Thyroid gland (tissue), 4 donors: ENCODE measurements around the gene RASA3. TPM values are rescaled to one million over a fixed set of nuclear protein-coding genes. Genes with fewer than 3 reads are reported as not detected.

Source experiments
- DNase-seq, 2 donors: peaks; one replicate each; pipeline ENCODE4 v3.0.0-alpha.2; 2019
- H3K27ac ChIP-seq, 3 donors: fragments of 200-600 bp; sonication (generic); 1 replicate in 2 of 3; 2 replicates in 1 of 3; pipeline ENCODE4 v1.5.1; 2016 to 2019; ENCODE audit warnings: mild to moderate bottlenecking in 1 of 3, moderate library complexity in 1 of 3
- H3K27me3 ChIP-seq: fragments of 200-600 bp; sonication (generic); one replicate; pipeline ENCODE4 v1.5.1; 2019
- H3K36me3 ChIP-seq, 2 donors: fragments of 200-600 bp; sonication (generic); one replicate each; pipeline ENCODE4 v1.5.1; 2016 to 2019
- H3K4me1 ChIP-seq, 2 donors: fragments of 200-600 bp; sonication (generic); one replicate each; pipeline ENCODE4 v1.5.1; 2017 to 2019
- H3K4me3 ChIP-seq, 3 donors: fragments of 200-600 bp; sonication (generic); replicated peaks in 1 of 3; 1 replicate in 2 of 3; 2 replicates in 1 of 3; pipeline ENCODE4 v1.5.1; 2016; ENCODE audit warnings: mild to moderate bottlenecking in 1 of 3
- H3K9me3 ChIP-seq: fragments of 200-600 bp; sonication (generic); one replicate; pipeline ENCODE4 v1.5.1; 2017
- CTCF ChIP-seq, 6 experiments: fragments of 200-600 bp in 3 of 6; fragments of 450-650 bp in 3 of 6; sonication (generic) in 3 of 6; IDR thresholded peaks; one replicate each; pipeline ENCODE4 v1.5.1; 2016 to 2019; ENCODE audit warnings: antibody characterized with exemption in 6 of 6, mild to moderate bottlenecking in 2 of 6, inconsistent platforms in 1 of 6, moderate library complexity in 1 of 6
- POLR2A ChIP-seq, 2 donors: fragments of 450-650 bp; IDR thresholded peaks; one replicate each; pipeline ENCODE4 v1.6.1; 2017; ENCODE audit warnings: antibody characterized with exemption in 2 of 2, mild to moderate bottlenecking in 2 of 2, moderate library complexity in 1 of 2
- WGBS, 2 donors: methylation state at CpG; one replicate each; pipeline ENCODE4 v1.1.5; 2017; 5-methylcytosine and 5-hydroxymethylcytosine counted together
- intact Hi-C: fragments of 100-400 bp; cut with DNase I; formaldehyde crosslinking; loops from one replicate; pipeline ENCODE4 v1.15.1; 2023
- total RNA-seq, 4 donors: library from RNA; depleted of rRNA; stranded (reverse); fragments of >200 nt; gene quantifications; one replicate each; pipeline ENCODE4 v1.2.3, GENCODE V29; 2016

The RASA3 gene
- total RNA-seq, 4 donors from 2014 or later: 22.3 to 32.3 (median 25.5) TPM

GRCh38 chr13:114017966-114018365, 114.5 kb downstream of the RASA3 start:
- H3K27me3 ChIP-seq: no peaks in the 10 kb centered on the region
- peaks cover 4 to 15% of the 10 kb centered on the region in 2 donors for H3K4me1 ChIP-seq
- H3K27ac ChIP-seq: no peak overlapping the region
- WGBS, 2 donors: 90 to 97% methylated on average over 12 to 23 of the region's 23 CpGs
- peaks cover 0 to 16% of the 10 kb centered on the region in 2 donors for H3K36me3 ChIP-seq
- no peak overlapping the region for H3K4me3 ChIP-seq
- no peak for TF ChIP-seq CTCF (IDR thresholded peaks at IDR 0.05)
- TF ChIP-seq POLR2A (IDR thresholded peaks at IDR 0.05): no peak
- H3K9me3 ChIP-seq: no peaks in the 10 kb centered on the region
- DNase-seq: no peak
- intact Hi-C loops: no loop called here

GRCh38 chr13:114017028-114017630, 115.3 kb downstream of the RASA3 start:
- 92% methylated on average over 23 to 28 of the region's 29 CpGs for WGBS, 2 donors
- DNase-seq: no peak
- Histone ChIP-seq H3K36me3 (peaks cover 0 to 16% of the 10 kb centered on the region in 2 donors), H3K27me3 (no peaks in the 10 kb centered on the region), H3K27ac (no peak overlapping the region), H3K9me3 (no peaks in the 10 kb centered on the region), H3K4me3 (no peak overlapping the region), H3K4me1 (peaks cover 4 to 15% of the 10 kb centered on the region in 2 donors)
- TF ChIP-seq POLR2A (IDR thresholded peaks at IDR 0.05): no peak
- intact Hi-C loops: no loop called here

GRCh38 chr13:114016321-114017027, 115.9 kb downstream of the RASA3 start:
- intact Hi-C loops: no loop called here
- no peaks in the 10 kb centered on the region for H3K9me3 ChIP-seq
- no peaks in the 10 kb centered on the region for H3K27me3 ChIP-seq
- peaks cover 0 to 16% of the 10 kb centered on the region in 2 donors for H3K36me3 ChIP-seq
- WGBS, 2 donors: 90 to 97% methylated on average over 16 to 30 of the region's 30 CpGs
- no peak for DNase-seq
- H3K4me1 ChIP-seq: peaks cover 4 to 15% of the 10 kb centered on the region in 2 donors
- H3K4me3 ChIP-seq: no peak overlapping the region
- no peak for TF ChIP-seq CTCF (IDR thresholded peaks at IDR 0.05)
- TF ChIP-seq POLR2A (IDR thresholded peaks at IDR 0.05): no peak
- H3K27ac ChIP-seq: peak overlapping the region; percentile 75 to 78 (median 76)

DNA sequence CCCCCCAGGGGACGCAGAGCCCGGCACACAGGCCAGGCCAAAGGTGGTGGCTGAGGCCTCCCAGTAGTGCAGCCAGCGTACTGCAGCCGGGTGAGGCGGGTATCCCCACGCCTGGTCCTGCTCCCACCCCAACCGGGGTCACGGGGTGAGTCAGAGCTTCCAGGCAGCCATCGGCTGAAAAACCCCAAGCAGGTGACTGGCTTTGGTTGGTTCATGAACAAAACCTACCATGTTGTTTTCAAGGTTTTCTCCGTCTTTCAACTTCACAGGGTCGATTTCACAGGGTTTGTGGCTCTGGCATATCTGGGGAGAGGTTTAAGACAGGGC, 116.5 kb downstream of the RASA3 start:
- Histone ChIP-seq H3K27ac (peak overlapping the region; percentile 75 to 78 (median 76)), H3K27me3 (no peaks in the 10 kb centered on the region), H3K9me3 (no peaks in the 10 kb centered on the region), H3K4me1 (peaks cover 4 to 15% of the 10 kb centered on the region in 2 donors), H3K4me3 (no peak overlapping the region), H3K36me3 (peaks cover 0 to 13% of the 10 kb centered on the region in 2 donors)
- DNase-seq: no peak
- intact Hi-C loops: no loop called here
- WGBS, 2 donors: 77 to 79% methylated on average over 4 to 11 of the region's 11 CpGs
- TF ChIP-seq CTCF (IDR thresholded peaks at IDR 0.05) (no peak), POLR2A (IDR thresholded peaks at IDR 0.05) (no peak)

GRCh38 chr13:114015111-114015968, 117.1 kb downstream of the RASA3 start:
- H3K9me3 ChIP-seq: no peaks in the 10 kb centered on the region
- TF ChIP-seq POLR2A (IDR thresholded peaks at IDR 0.05) (peak in 1 of 2 donors; percentile 49), CTCF (IDR thresholded peaks at IDR 0.05) (peak in 1 of 6 experiments; percentile 3)
- H3K4me1 ChIP-seq: peaks cover 4 to 15% of the 10 kb centered on the region in 2 donors
- intact Hi-C loops: no loop called here
- peaks cover 0 to 10% of the 10 kb centered on the region in 2 donors for H3K36me3 ChIP-seq
- H3K27ac ChIP-seq: peak overlapping the region; percentile 75 to 78 (median 76)
- DNase-seq: peak; percentile 91 to 93
- H3K27me3 ChIP-seq: no peaks in the 10 kb centered on the region
- WGBS, 2 donors: 55 to 68% methylated on average over 31 to 40 of the region's 40 CpGs
- no peak overlapping the region for H3K4me3 ChIP-seq
